Duodenal mucosa (tissue), 2 donors: Measurements from ENCODE around the gene DQX1.

Experiments used
- H3K27ac ChIP-seq: one replicate; pipeline ENCODE4 v1.7.0; 2013; ENCODE audit warnings: low read depth, low read length
- H3K27me3 ChIP-seq, 2 donors: one replicate each; pipeline ENCODE4 v1.7.0; 2013; ENCODE audit warnings: low read length in 2 of 2, control low read depth in 1 of 2; ENCODE audit not compliant: insufficient read depth in 2 of 2, control insufficient read depth in 1 of 2
- H3K36me3 ChIP-seq, 2 donors: one replicate each; pipeline ENCODE4 v1.7.0; 2013; ENCODE audit warnings: low read length in 2 of 2, control low read depth in 1 of 2; ENCODE audit not compliant: insufficient read depth in 2 of 2, control insufficient read depth in 1 of 2
- H3K4me1 ChIP-seq, 2 donors: one replicate each; pipeline ENCODE4 v1.7.0; 2013; ENCODE audit warnings: low read length in 2 of 2, control low read depth in 1 of 2; ENCODE audit not compliant: insufficient read depth in 2 of 2, control insufficient read depth in 1 of 2
- H3K4me3 ChIP-seq, 2 donors: one replicate each; pipeline ENCODE4 v1.7.0; 2013; ENCODE audit warnings: low read length in 2 of 2, low read depth in 1 of 2
- H3K9ac ChIP-seq, 2 donors: one replicate each; pipeline ENCODE4 v1.7.0; 2013; ENCODE audit warnings: low read length in 2 of 2, low read depth in 1 of 2
- H3K9me3 ChIP-seq, 2 donors: one replicate each; pipeline ENCODE4 v1.7.0; 2013; ENCODE audit warnings: low read length in 2 of 2, control low read depth in 1 of 2; ENCODE audit not compliant: control insufficient read depth in 1 of 2

Gene DQX1, protein sequence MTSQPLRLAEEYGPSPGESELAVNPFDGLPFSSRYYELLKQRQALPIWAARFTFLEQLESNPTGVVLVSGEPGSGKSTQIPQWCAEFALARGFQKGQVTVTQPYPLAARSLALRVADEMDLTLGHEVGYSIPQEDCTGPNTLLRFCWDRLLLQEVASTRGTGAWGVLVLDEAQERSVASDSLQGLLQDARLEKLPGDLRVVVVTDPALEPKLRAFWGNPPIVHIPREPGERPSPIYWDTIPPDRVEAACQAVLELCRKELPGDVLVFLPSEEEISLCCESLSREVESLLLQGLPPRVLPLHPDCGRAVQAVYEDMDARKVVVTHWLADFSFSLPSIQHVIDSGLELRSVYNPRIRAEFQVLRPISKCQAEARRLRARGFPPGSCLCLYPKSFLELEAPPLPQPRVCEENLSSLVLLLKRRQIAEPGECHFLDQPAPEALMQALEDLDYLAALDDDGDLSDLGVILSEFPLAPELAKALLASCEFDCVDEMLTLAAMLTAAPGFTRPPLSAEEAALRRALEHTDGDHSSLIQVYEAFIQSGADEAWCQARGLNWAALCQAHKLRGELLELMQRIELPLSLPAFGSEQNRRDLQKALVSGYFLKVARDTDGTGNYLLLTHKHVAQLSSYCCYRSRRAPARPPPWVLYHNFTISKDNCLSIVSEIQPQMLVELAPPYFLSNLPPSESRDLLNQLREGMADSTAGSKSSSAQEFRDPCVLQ

DNA sequence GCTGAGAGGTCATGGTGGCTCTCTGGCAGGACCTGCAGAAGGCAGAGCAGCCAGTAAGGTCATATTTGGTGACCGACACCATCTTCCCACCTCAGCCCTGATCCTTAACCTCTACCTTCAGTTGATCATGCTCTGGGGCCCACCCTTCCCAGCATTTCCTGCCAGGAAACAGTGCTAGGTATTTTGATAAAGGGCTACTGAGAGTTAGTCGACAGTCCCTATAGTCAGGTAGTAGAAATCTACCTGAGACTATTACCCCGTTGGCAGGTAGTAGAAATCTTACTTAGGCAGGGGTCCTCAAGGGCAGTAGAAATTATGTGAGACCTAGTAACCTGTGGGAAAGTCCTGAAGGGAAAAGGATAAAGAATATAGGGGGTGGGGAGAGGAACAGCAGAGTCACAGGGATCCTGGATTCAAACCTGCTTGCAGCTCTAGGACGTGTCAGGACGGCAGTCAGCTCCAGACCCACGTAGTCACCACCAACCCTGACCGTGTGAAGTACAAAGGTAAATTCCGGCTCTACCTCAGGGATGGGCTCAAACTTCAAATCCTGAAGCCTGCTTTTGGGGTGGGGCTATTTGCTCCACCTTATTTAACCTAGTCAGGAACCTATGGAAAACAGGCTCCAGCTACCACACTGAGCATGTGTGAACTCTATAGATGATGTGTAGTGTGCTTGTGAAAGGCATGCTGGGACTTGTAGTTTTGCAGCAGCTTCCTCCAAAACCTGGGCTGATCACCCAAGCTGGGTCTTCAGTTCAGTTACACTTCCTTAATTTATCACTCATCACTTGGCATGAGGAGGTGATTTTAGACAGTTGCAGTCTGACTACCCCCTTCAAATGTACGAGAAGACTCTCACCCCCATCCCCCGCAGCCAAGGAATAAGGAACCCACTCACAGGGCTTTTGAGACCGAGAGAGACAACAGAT is at the start of gene DQX1:
Gene DQX1, minus strand, starts transcription at position 515 of the 932 bp plus-strand sequence. Its CDS starts 502 bp downstream, at position 13.
- H3K36me3 ChIP-seq: peaks cover 21 to 35% of the 10 kb centered on the region in 2 donors
- H3K27me3 ChIP-seq: no peaks in the 10 kb centered on the region
- H3K9me3 ChIP-seq: no peaks in the 10 kb centered on the region
- H3K4me3 ChIP-seq: peak within 1 kb of the TSS; percentile 66 to 68
- peaks cover 28 to 30% of the 10 kb centered on the region in 2 donors for H3K4me1 ChIP-seq
- peak within 1 kb of the TSS; percentile 27 for H3K27ac ChIP-seq
- H3K9ac ChIP-seq: peak within 1 kb of the TSS; percentile 63 to 77

DNA sequence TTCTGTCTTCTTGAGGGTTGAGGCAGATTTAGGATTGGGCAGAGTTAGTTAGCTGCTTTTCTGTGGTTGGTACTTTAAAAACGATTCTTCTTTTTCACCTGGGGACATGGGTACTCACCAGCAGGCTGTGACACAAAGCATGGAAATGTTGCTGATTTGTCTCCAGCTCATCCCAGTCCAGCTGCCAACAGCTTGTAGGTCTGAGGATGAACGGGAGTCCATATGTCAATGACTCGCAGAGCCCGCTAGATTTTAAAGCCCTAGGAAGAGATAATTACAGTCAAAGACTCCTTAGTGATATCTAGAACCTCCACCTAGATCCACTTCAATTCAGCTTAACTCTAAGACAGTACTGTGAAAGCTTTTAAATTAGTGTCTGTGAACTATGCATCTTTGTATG is 49.3 kb upstream of the DQX1 start:
- no peak overlapping the region for H3K4me3 ChIP-seq
- peaks cover 0 to 8% of the 10 kb centered on the region in 2 donors for H3K4me1 ChIP-seq
- no peaks in the 10 kb centered on the region for H3K36me3 ChIP-seq
- no peaks in the 10 kb centered on the region for H3K27me3 ChIP-seq
- H3K27ac ChIP-seq: no peak overlapping the region
- no peaks in the 10 kb centered on the region for H3K9me3 ChIP-seq
- H3K9ac ChIP-seq: no peak overlapping the region

DNA sequence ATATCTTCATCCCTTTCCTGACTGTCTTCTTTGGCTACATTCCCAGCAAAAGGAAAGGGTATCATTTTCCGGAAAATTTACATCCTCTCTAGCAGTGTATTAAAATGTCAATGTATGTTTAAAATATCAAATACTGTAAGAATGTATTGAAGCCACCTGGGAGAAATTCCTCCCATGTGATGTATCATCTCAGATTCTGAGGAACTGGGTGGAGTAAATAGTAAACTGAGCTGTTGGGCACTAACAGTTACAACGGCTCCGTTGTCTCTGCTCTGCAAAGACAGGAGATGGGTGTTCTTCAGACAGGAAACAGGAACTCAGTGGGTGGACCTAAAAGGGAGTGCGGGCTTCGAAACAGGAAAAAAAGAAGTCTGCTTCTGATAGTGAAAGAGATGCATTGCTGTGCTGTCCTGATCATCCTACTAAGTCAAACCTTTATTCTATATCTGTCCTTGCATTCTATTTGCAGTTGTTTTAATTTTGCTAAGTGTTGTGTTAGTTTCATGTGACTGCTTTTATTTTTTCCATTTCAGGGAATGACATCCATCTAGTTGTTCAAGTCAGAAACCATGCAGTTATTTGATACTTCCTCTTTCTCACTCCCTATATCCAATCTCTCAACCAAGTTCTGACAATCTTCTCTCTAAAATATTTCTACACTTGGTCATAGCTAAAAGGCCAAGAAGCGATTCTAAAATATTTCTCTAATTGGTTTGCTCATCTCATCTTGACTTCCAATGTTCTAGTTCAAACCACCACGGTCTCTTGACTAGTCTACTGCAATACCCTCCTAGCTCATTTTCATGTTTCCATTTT is 47.9 kb upstream of the DQX1 start:
- H3K9ac ChIP-seq: no peak overlapping the region
- H3K36me3 ChIP-seq: no peaks in the 10 kb centered on the region
- H3K27me3 ChIP-seq: no peaks in the 10 kb centered on the region
- H3K27ac ChIP-seq: no peak overlapping the region
- peaks cover 0 to 8% of the 10 kb centered on the region in 2 donors for H3K4me1 ChIP-seq
- no peaks in the 10 kb centered on the region for H3K9me3 ChIP-seq
- peak overlapping the region in 1 of 2 donors; percentile 9 for H3K4me3 ChIP-seq

DNA sequence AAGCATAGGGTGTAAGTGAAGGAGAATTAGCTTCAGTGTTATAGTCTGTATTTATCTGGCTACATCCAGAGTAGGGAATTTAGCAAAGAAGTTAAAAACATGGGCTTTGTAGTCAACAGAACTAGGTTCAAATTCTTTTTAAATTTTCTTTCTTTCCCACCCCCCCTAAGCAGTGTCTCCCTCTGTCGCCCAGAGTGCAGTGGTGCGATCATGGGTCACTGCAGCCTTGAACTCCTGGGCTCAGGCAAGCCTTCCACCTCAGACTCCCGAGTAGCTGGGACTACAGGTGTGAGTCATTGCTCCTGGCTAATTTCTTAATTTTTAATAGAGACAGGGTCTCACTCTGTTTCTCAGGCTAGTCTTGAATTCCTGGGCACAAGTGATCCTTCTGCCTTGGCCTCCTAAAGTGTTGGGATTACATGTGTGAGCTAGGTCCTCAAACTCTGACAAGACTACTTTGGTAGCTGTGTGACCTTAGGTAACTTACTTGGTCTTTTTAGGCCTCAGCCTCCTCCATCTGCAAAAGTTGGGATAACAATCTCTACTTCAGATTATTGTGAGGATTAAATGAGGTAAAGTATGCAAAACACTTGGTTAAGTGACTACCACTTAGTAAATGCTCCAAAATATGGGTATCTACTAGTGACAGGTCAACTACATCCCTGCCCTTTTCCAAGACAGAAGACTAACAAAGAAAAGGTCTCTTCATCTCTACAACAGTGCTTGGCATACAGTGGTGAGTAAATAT is 46.3 kb upstream of the DQX1 start:
- H3K27me3 ChIP-seq: peaks cover 0 to 3% of the 10 kb centered on the region in 2 donors
- no peaks in the 10 kb centered on the region for H3K9me3 ChIP-seq
- H3K27ac ChIP-seq: no peak overlapping the region
- no peak overlapping the region for H3K9ac ChIP-seq
- no peaks in the 10 kb centered on the region for H3K36me3 ChIP-seq
- H3K4me3 ChIP-seq: no peak overlapping the region
- peaks cover 0 to 8% of the 10 kb centered on the region in 2 donors for H3K4me1 ChIP-seq

DNA sequence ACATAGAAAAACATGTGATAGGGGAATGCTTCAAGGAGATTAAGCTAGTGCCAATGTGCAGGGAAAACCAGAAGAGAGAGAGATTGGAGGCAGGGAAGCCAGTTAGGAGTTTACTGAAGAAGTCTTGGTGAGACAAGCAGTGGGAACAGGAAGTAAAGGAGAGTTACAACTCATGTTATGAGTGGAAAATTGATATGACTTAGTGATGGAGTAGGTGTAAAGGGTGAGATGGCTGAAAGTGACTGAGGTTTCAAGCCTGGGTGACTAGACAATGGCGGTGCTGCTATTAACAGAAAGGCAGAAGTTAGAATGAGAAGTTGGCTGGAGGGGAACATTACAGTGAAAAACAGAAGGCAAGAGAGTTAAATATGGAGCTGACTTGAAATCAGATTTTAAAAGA is 45.0 kb upstream of the DQX1 start:
- no peaks in the 10 kb centered on the region for H3K9me3 ChIP-seq
- peaks cover 0 to 3% of the 10 kb centered on the region in 2 donors for H3K27me3 ChIP-seq
- no peak overlapping the region for H3K4me3 ChIP-seq
- no peaks in the 10 kb centered on the region for H3K36me3 ChIP-seq
- H3K27ac ChIP-seq: no peak overlapping the region
- no peak overlapping the region for H3K9ac ChIP-seq
- H3K4me1 ChIP-seq: peaks cover 0 to 8% of the 10 kb centered on the region in 2 donors

- Histone ChIP-seq H3K36me3 (no peaks in the 10 kb centered on the region), H3K4me1 (no peaks in the 10 kb centered on the region), H3K27ac (no peak overlapping the region), H3K4me3 (no peak overlapping the region), H3K9me3 (no peaks in the 10 kb centered on the region), H3K9ac (no peak overlapping the region), H3K27me3 (peaks cover 0 to 3% of the 10 kb centered on the region in 2 donors)
Measured at GRCh38 chr2:74569686-74570085, 43.7 kb upstream of the DQX1 start.

DNA sequence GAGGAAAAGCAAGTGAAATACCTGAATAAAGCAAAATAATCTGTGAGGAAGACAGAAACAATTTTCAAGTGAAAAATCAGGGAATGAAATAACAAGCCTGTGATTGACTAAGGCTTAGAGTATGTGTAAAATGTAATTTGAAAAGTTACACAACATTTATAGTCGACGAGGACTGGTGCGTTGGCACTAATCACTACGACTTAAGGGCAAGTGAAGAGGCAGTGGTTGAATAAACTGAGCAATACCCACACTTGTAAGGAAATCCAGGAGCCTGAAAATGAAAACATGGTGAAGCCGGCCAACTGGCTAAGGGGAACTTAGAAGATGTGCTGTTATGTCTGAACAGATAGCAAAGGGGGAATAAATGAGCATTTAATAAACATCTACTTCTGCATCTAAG is 41.9 kb upstream of the DQX1 start:
- H3K4me1 ChIP-seq: no peaks in the 10 kb centered on the region
- no peaks in the 10 kb centered on the region for H3K9me3 ChIP-seq
- H3K36me3 ChIP-seq: no peaks in the 10 kb centered on the region
- H3K27ac ChIP-seq: no peak overlapping the region
- H3K27me3 ChIP-seq: peaks cover 0 to 3% of the 10 kb centered on the region in 2 donors
- no peak overlapping the region for H3K4me3 ChIP-seq
- no peak overlapping the region for H3K9ac ChIP-seq

- Histone ChIP-seq H3K27ac (no peak overlapping the region), H3K4me1 (no peaks in the 10 kb centered on the region), H3K9me3 (no peaks in the 10 kb centered on the region), H3K36me3 (no peaks in the 10 kb centered on the region), H3K9ac (no peak overlapping the region), H3K27me3 (peaks cover 0 to 3% of the 10 kb centered on the region in 2 donors), H3K4me3 (no peak overlapping the region)
Measured at GRCh38 chr2:74566754-74567085, 40.7 kb upstream of the DQX1 start.
